ENCODE measurements around the gene MEDAG. TPM values are rescaled to one million over a fixed set of nuclear protein-coding genes. Genes with fewer than 3 reads are reported as not detected.
"Not testable (repeated sequence)": the region's sequence is repeated elsewhere in the genome, so short reads cannot be mapped to it uniquely, and the experiment has no call there.

Gene MEDAG
- total RNA-seq, 2 donors from 2014 or later = 0.09 TPM; not detected in 1

DNA sequence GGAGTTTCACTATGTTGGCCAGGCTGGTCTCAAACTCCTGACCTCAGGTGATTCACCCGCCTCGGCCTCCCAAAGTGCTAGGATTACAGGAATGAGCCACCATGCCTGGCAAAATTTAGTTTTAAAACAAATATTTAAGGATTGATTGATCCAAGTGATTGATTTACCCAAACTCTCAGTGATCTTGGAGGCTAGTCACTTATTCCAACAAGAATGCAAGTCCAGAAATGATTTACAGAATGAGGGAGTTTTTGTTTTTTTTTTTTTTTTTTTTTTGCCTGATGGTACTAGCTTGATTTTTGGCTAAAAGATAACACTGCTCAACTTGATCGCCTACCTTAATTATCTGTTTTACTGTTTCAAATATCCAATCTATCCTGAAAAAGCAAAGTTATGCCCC is 20.7 kb downstream of the MEDAG start:
- Mint-ChIP-seq H3K4me3 (no peak overlapping the region), H3K27me3 (ENCODE audit: low read depth) (peaks cover 34% of the 10 kb centered on the region), H3K4me1 (ENCODE audit: low read depth) (peaks cover 25% of the 10 kb centered on the region), H3K36me3 (ENCODE audit: insufficient read depth in 2 of 2) (no peaks in the 10 kb centered on the region), H3K27ac (no peak overlapping the region), H3K9me3 (no peaks in the 10 kb centered on the region)
- DNase-seq (no peak), ATAC-seq (replicated peaks in 1 of 2) (no peak)

- peak; percentile 30 to 41 for ATAC-seq (replicated peaks in 1 of 2)
- not testable (repeated sequence) for H3K9me3 Mint-ChIP-seq; H3K4me3 Mint-ChIP-seq; H3K36me3 Mint-ChIP-seq (ENCODE audit: insufficient read depth in 2 of 2); H3K27ac Mint-ChIP-seq; DNase-seq
- Mint-ChIP-seq H3K27me3 (ENCODE audit: low read depth) (peaks cover 38% of the 10 kb centered on the region), H3K4me1 (ENCODE audit: low read depth) (peaks cover 25% of the 10 kb centered on the region)
Observed at GRCh38 chr13:30927188-30927587, 21.1 kb downstream of the MEDAG start.

DNA sequence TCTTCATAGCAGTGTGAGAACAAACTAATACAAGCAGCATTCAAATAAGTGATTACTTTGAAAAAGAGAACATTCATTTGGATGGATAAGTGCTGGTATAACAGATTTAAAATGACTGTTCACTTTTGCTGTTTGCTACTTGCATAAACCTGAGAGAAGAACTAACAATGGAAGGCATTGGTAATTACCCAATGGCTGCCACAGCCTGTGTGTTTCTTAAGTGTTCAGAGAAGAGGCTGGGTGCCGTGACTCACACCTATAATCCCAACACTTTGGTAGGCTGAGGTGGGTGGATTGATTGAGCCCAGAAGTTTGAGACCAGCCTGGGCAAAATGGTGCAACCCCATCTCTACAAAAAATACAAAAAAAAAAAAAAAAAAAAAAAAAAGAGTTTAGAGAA is 21.5 kb downstream of the MEDAG start:
- Mint-ChIP-seq H3K36me3 (ENCODE audit: insufficient read depth in 2 of 2) (no peaks in the 10 kb centered on the region), H3K27ac (no peak overlapping the region), H3K9me3 (no peaks in the 10 kb centered on the region), H3K4me1 (ENCODE audit: low read depth) (peaks cover 25% of the 10 kb centered on the region), H3K27me3 (ENCODE audit: low read depth) (peaks cover 42% of the 10 kb centered on the region), H3K4me3 (no peak overlapping the region)
- DNase-seq = no peak
- ATAC-seq (replicated peaks in 1 of 2) = peak; percentile 47 to 65

GRCh38 chr13:30928978-30929377 is 22.9 kb downstream of the MEDAG start:
- Mint-ChIP-seq H3K27me3 (ENCODE audit: low read depth) (peaks cover 53% of the 10 kb centered on the region), H3K4me3 (no peak overlapping the region), H3K4me1 (ENCODE audit: low read depth) (peaks cover 25% of the 10 kb centered on the region), H3K36me3 (ENCODE audit: insufficient read depth in 2 of 2) (no peaks in the 10 kb centered on the region), H3K27ac (no peak overlapping the region), H3K9me3 (no peaks in the 10 kb centered on the region)
- ATAC-seq (replicated peaks in 1 of 2) (no peak), DNase-seq (no peak)

GRCh38 chr13:30932481-30933353 is 26.6 kb downstream of the MEDAG start, which contains the start of gene TEX26:
TSS of gene TEX26 (plus strand) at chr13:30932656. CDS start at chr13:30932716, 60 bp downstream.
- Mint-ChIP-seq H3K4me3 (no peak within 1 kb of the TSS), H3K4me1 (ENCODE audit: low read depth) (peaks cover 2% of the 10 kb centered on the region), H3K27ac (no peak within 1 kb of the TSS), H3K27me3 (ENCODE audit: low read depth) (peaks cover 64% of the 10 kb centered on the region), H3K36me3 (ENCODE audit: insufficient read depth in 2 of 2) (no peaks in the 10 kb centered on the region), H3K9me3 (peaks cover 1 to 2% of the 10 kb centered on the region in 2 donors)
- no peak for ATAC-seq (replicated peaks in 1 of 2)
- DNase-seq = no peak

GRCh38 chr13:30933354-30933670 is 27.2 kb downstream of the MEDAG start:
- no peak overlapping the region for H3K27ac Mint-ChIP-seq
- H3K36me3 Mint-ChIP-seq (ENCODE audit: insufficient read depth in 2 of 2) = no peaks in the 10 kb centered on the region
- no peak overlapping the region for H3K4me3 Mint-ChIP-seq
- peaks cover 69% of the 10 kb centered on the region for H3K27me3 Mint-ChIP-seq (ENCODE audit: low read depth)
- no peaks in the 10 kb centered on the region for H3K4me1 Mint-ChIP-seq (ENCODE audit: low read depth)
- DNase-seq (no peak), ATAC-seq (replicated peaks in 1 of 2) (no peak)
- H3K9me3 Mint-ChIP-seq = peaks cover 2 to 4% of the 10 kb centered on the region in 2 donors

- no peaks in the 10 kb centered on the region for H3K36me3 Mint-ChIP-seq (ENCODE audit: insufficient read depth in 2 of 2)
- no peaks in the 10 kb centered on the region for H3K4me1 Mint-ChIP-seq (ENCODE audit: low read depth)
Observed at GRCh38 chr13:30934381-30934780, 28.3 kb downstream of the MEDAG start.

DNA sequence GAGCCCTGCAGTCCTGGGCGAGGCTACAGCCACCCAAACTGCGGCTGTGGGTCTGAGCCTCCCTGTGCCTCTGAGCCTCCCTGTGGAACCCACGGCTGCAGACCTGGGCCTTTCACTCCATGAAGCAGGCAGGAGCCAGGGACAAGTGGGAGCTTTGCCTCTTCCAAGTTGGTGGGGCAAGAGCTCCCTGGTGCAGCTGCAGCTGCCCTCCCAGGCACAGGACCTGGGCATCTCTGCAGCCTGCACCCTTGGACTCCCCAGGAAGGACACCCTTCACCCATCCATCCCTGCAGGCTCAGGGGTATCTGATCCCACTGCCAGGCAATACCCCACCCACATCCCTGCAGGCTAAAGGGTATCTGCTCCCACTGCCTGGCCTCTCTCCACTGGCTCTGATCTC is 28.7 kb downstream of the MEDAG start:
- Mint-ChIP-seq H3K4me1 (ENCODE audit: low read depth) (no peaks in the 10 kb centered on the region), H3K36me3 (ENCODE audit: insufficient read depth in 2 of 2) (no peaks in the 10 kb centered on the region), H3K9me3 (peaks cover 2 to 4% of the 10 kb centered on the region in 2 donors), H3K4me3 (no peak overlapping the region), H3K27ac (no peak overlapping the region), H3K27me3 (ENCODE audit: low read depth) (peaks cover 55% of the 10 kb centered on the region)
- ATAC-seq (replicated peaks in 1 of 2) (no peak), DNase-seq (no peak)

More at GRCh38 chr13:30934381-30934780, 28.3 kb downstream of the MEDAG start:
- H3K27me3 Mint-ChIP-seq (ENCODE audit: low read depth) = peaks cover 60% of the 10 kb centered on the region
- no peak overlapping the region for H3K4me3 Mint-ChIP-seq
- DNase-seq (no peak), ATAC-seq (replicated peaks in 1 of 2) (no peak)
- peaks cover 2 to 4% of the 10 kb centered on the region in 2 donors for H3K9me3 Mint-ChIP-seq
- H3K27ac Mint-ChIP-seq = no peak overlapping the region

DNA sequence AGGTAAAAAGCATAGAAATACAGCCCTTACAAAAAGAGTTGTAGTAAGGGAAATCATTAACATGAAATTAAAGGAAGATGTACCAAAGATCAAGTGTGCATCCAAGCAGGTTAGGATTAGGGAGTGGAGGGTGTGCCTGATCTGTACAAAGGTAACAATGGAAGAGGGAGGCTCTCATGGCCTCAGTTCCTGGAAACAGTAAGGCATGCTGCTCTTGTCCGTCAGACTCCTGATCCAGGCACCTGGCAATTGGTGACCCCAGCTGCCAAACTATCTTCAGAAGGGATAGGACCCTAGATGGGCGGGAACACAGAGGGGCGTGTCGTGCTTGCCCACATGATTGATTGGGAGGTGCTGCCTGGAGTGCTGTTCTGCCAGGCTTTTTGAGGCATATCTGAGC is 30.9 kb downstream of the MEDAG start:
- Mint-ChIP-seq H3K36me3 (ENCODE audit: insufficient read depth in 2 of 2) (no peaks in the 10 kb centered on the region), H3K27ac (no peak overlapping the region), H3K27me3 (ENCODE audit: low read depth) (peaks cover 39% of the 10 kb centered on the region), H3K4me1 (ENCODE audit: low read depth) (no peaks in the 10 kb centered on the region), H3K4me3 (no peak overlapping the region), H3K9me3 (peaks cover 2 to 4% of the 10 kb centered on the region in 2 donors)
- DNase-seq = no peak
- ATAC-seq (replicated peaks in 1 of 2) = no peak

DNA sequence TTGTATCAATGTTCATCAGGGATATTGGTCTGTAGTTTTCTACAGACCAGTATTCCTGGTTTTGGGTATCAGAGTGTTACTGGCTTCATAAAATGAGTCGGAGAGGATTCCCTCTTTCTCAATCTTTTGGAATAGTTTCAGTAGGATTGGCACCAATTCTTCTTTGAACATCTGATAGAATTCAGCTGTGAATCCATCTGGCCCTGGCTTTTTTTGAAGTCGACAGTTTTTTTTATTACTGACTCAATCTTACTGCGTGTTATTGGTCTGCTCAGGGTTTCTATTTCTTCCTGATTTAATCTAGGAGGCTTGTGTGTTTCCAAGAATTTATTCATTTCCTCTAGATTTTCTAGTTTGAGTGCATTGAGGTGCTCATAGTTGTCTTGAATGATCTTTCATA is 37.8 kb downstream of the MEDAG start:
- H3K36me3 Mint-ChIP-seq (ENCODE audit: insufficient read depth in 2 of 2) = peaks cover 1 to 8% of the 10 kb centered on the region in 2 donors
- H3K4me1 Mint-ChIP-seq (ENCODE audit: low read depth) = no peaks in the 10 kb centered on the region
- peaks cover 33% of the 10 kb centered on the region for H3K27me3 Mint-ChIP-seq (ENCODE audit: low read depth)
- DNase-seq (no peak), ATAC-seq (replicated peaks in 1 of 2) (no peak)
- no peak overlapping the region for H3K4me3 Mint-ChIP-seq
- H3K9me3 Mint-ChIP-seq = peaks cover 4 to 7% of the 10 kb centered on the region in 2 donors
- no peak overlapping the region for H3K27ac Mint-ChIP-seq

- H3K4me1 Mint-ChIP-seq (ENCODE audit: low read depth) = no peaks in the 10 kb centered on the region
Observed at GRCh38 chr13:30957258-30957943, 51.3 kb downstream of the MEDAG start.

GRCh38 chr13:30959678-30960077 is 53.6 kb downstream of the MEDAG start:
- H3K9me3 Mint-ChIP-seq = peaks cover 4 to 11% of the 10 kb centered on the region in 2 donors

More at GRCh38 chr13:30957258-30957943, 51.3 kb downstream of the MEDAG start:
- H3K36me3 Mint-ChIP-seq (ENCODE audit: insufficient read depth in 2 of 2) = peaks cover 5 to 6% of the 10 kb centered on the region in 2 donors
- DNase-seq (no peak), ATAC-seq (replicated peaks in 1 of 2) (no peak)
- H3K27ac Mint-ChIP-seq = no peak overlapping the region
- H3K9me3 Mint-ChIP-seq = peaks cover 4 to 14% of the 10 kb centered on the region in 2 donors
- peaks cover 52% of the 10 kb centered on the region for H3K27me3 Mint-ChIP-seq (ENCODE audit: low read depth)
- H3K4me3 Mint-ChIP-seq = no peak overlapping the region

DNA sequence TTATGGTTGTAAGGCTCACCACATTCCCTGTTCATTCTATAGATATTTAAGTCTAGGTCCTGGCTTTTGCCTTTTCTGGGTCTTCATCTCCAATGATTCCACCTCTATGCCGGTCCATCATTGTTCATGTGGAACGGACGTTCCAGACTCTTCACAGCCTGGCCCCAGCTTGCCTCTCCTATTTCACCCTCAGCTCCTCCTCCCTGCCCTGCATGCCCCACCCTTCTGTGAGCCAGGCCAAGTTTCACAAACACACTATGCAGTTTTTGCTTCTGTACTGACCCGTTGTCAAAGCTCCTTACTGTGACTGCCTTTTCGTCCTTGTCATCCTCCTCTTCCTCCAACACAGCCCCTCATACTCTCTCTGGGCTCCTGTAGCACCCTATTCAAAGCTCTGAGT is 57.7 kb downstream of the MEDAG start:
- ATAC-seq (replicated peaks in 1 of 2) = no peak
- no peak for DNase-seq
- peaks cover 3% of the 10 kb centered on the region in 2 donors for H3K36me3 Mint-ChIP-seq (ENCODE audit: insufficient read depth in 2 of 2)
- peaks cover 4 to 8% of the 10 kb centered on the region in 2 donors for H3K9me3 Mint-ChIP-seq
- no peak overlapping the region for H3K27ac Mint-ChIP-seq
- H3K4me3 Mint-ChIP-seq = no peak overlapping the region
- peaks cover 47% of the 10 kb centered on the region for H3K27me3 Mint-ChIP-seq (ENCODE audit: low read depth)
- H3K4me1 Mint-ChIP-seq (ENCODE audit: low read depth) = no peaks in the 10 kb centered on the region

More at GRCh38 chr13:30959678-30960077, 53.6 kb downstream of the MEDAG start:
- Mint-ChIP-seq H3K27me3 (ENCODE audit: low read depth) (peaks cover 47% of the 10 kb centered on the region), H3K4me3 (no peak overlapping the region), H3K36me3 (ENCODE audit: insufficient read depth in 2 of 2) (peaks cover 5 to 6% of the 10 kb centered on the region in 2 donors), H3K27ac (no peak overlapping the region), H3K4me1 (ENCODE audit: low read depth) (no peaks in the 10 kb centered on the region)
- DNase-seq (no peak), ATAC-seq (replicated peaks in 1 of 2) (no peak)

All from activated T-cell treated with anti-CD3 and anti-CD28 coated beads, Interleukin-2, amount 50 U/mL, for 72 hours (primary cell).